LNCAP (cell line): Measurements from ENCODE around the gene SLC15A3.

Source experiments
- CTCF ChIP-seq: fragments of 450-650 bp; IDR thresholded peaks from 2 replicates; pipeline ENCODE4 v1.5.1; 2017; ENCODE audit warnings: mild to moderate bottlenecking

The SLC15A3 gene

DNA sequence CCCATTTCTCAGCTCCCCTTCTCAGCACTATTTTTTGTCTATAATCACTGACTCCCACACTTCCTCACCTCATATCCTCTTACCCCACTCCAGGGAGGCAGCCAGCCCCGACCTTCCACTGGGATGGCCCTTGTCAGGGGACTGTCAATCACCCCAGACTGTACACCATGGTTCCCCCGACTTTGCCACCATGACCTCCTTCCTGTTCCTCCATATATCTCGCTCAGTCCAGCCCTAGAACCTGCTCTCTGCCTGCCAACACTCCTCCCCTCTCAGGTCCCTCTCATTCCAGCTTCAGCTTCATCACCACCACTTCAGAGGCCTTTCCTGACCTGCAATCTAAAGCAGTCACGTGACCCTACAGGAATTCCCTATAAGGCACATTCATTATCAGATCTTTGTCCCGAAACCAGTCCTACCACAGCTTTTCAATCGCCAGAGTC is 62.1 kb downstream of the SLC15A3 start:
- no peak for TF ChIP-seq CTCF

GRCh38 chr11:60887556-60887955 is 64.4 kb downstream of the SLC15A3 start:
- TF ChIP-seq CTCF: peak; percentile 58
